Measurements from ENCODE around the gene GMDS. TPM values are rescaled to one million over a fixed set of nuclear protein-coding genes. Genes with fewer than 3 reads are reported as not detected.

GMDS gene
- total and polyA plus RNA-seq, 5 donors, result 8.1 to 13.5 (median 12.6) TPM

GRCh38 chr6:1654054-1654453, 591.4 kb downstream of the GMDS start:
- ATAC-seq (no peak), DNase-seq (no peak)
- intact Hi-C loops (cut with DNase I), result no loop called here
- no peaks in the 10 kb centered on the region for H3K9me3 ChIP-seq (ENCODE audit: control insufficient read depth, low read length)
- WGBS, result 84% methylated on average over 4 of the region's 4 CpGs
- H3K27me3 ChIP-seq (ENCODE audit: control insufficient read depth, insufficient read depth), result no peaks in the 10 kb centered on the region
- H3K4me3 ChIP-seq (ENCODE audit: low read length), result no peak overlapping the region
- H3K27ac ChIP-seq (ENCODE audit: low read length), result no peak overlapping the region
- no peaks in the 10 kb centered on the region for H3K4me1 ChIP-seq (ENCODE audit: control insufficient read depth, insufficient read depth, low read length)

GRCh38 chr6:1652842-1653241, 592.6 kb downstream of the GMDS start:
- no peak overlapping the region for H3K27ac ChIP-seq (ENCODE audit: low read length)
- no peaks in the 10 kb centered on the region for H3K9me3 ChIP-seq (ENCODE audit: control insufficient read depth, low read length)
- no peaks in the 10 kb centered on the region for H3K27me3 ChIP-seq (ENCODE audit: control insufficient read depth, insufficient read depth)
- intact Hi-C loops (cut with DNase I), result no loop called here
- no peaks in the 10 kb centered on the region for H3K4me1 ChIP-seq (ENCODE audit: control insufficient read depth, insufficient read depth, low read length)
- no peak overlapping the region for H3K4me3 ChIP-seq (ENCODE audit: low read length)
- 91% methylated on average over 10 of the region's 10 CpGs for WGBS
- ATAC-seq, result no peak
- DNase-seq, result no peak

GRCh38 chr6:1651362-1651761, 594.0 kb downstream of the GMDS start:
- Histone ChIP-seq H3K4me1 (ENCODE audit: control insufficient read depth, insufficient read depth, low read length) (no peaks in the 10 kb centered on the region), H3K27me3 (ENCODE audit: control insufficient read depth, insufficient read depth) (no peaks in the 10 kb centered on the region), H3K27ac (ENCODE audit: low read length) (no peak overlapping the region), H3K4me3 (ENCODE audit: low read length) (no peak overlapping the region), H3K9me3 (ENCODE audit: control insufficient read depth, low read length) (no peaks in the 10 kb centered on the region)
- DNase-seq, result no peak
- WGBS, result 94% methylated on average over 3 of the region's 3 CpGs
- intact Hi-C loops (cut with DNase I), result no loop called here
- ATAC-seq, result no peak

GRCh38 chr6:1645466-1646185, 599.8 kb downstream of the GMDS start:
- Histone ChIP-seq H3K4me1 (ENCODE audit: control insufficient read depth, insufficient read depth, low read length) (no peaks in the 10 kb centered on the region), H3K27ac (ENCODE audit: low read length) (no peak overlapping the region), H3K9me3 (ENCODE audit: control insufficient read depth, low read length) (no peaks in the 10 kb centered on the region), H3K27me3 (ENCODE audit: control insufficient read depth, insufficient read depth) (no peaks in the 10 kb centered on the region), H3K4me3 (ENCODE audit: low read length) (no peak overlapping the region)
- DNase-seq, result no peak
- no peak for ATAC-seq
- intact Hi-C loops (cut with DNase I), result no loop called here
- WGBS, result 81% methylated on average over 14 of the region's 14 CpGs

- intact Hi-C loops (cut with DNase I), result no loop called here
Measured at GRCh38 chr6:1644516-1645060, 600.8 kb downstream of the GMDS start.

GRCh38 chr6:1643830-1644445, 601.5 kb downstream of the GMDS start:
- H3K27me3 ChIP-seq (ENCODE audit: control insufficient read depth, insufficient read depth), result no peaks in the 10 kb centered on the region
- 90% methylated on average over 18 of the region's 18 CpGs for WGBS
- H3K27ac ChIP-seq (ENCODE audit: low read length), result no peak overlapping the region
- DNase-seq (no peak), ATAC-seq (no peak)
- intact Hi-C loops (cut with DNase I), result no loop called here
- no peak overlapping the region for H3K4me3 ChIP-seq (ENCODE audit: low read length)
- no peaks in the 10 kb centered on the region for H3K9me3 ChIP-seq (ENCODE audit: control insufficient read depth, low read length)
- no peaks in the 10 kb centered on the region for H3K4me1 ChIP-seq (ENCODE audit: control insufficient read depth, insufficient read depth, low read length)

More at GRCh38 chr6:1644516-1645060, 600.8 kb downstream of the GMDS start:
- no peak for DNase-seq
- ATAC-seq, result no peak
- WGBS, result 86% methylated on average over 12 of the region's 12 CpGs
- no peaks in the 10 kb centered on the region for H3K4me1 ChIP-seq (ENCODE audit: control insufficient read depth, insufficient read depth, low read length)
- H3K4me3 ChIP-seq (ENCODE audit: low read length), result no peak overlapping the region
- no peaks in the 10 kb centered on the region for H3K27me3 ChIP-seq (ENCODE audit: control insufficient read depth, insufficient read depth)
- no peak overlapping the region for H3K27ac ChIP-seq (ENCODE audit: low read length)
- H3K9me3 ChIP-seq (ENCODE audit: control insufficient read depth, low read length), result no peaks in the 10 kb centered on the region

GRCh38 chr6:1643111-1643510, 602.3 kb downstream of the GMDS start:
- H3K27me3 ChIP-seq (ENCODE audit: control insufficient read depth, insufficient read depth), result no peaks in the 10 kb centered on the region
- ATAC-seq (no peak), DNase-seq (no peak)
- no peak overlapping the region for H3K27ac ChIP-seq (ENCODE audit: low read length)
- intact Hi-C loops (cut with DNase I), result no loop called here
- no peak overlapping the region for H3K4me3 ChIP-seq (ENCODE audit: low read length)
- H3K9me3 ChIP-seq (ENCODE audit: control insufficient read depth, low read length), result no peaks in the 10 kb centered on the region
- WGBS, result 56% methylated on average over 7 of the region's 7 CpGs
- H3K4me1 ChIP-seq (ENCODE audit: control insufficient read depth, insufficient read depth, low read length), result no peaks in the 10 kb centered on the region

GRCh38 chr6:1641343-1641885, 604.0 kb downstream of the GMDS start:
- no peak overlapping the region for H3K4me3 ChIP-seq (ENCODE audit: low read length)
- 83% methylated on average over 12 of the region's 12 CpGs for WGBS
- no peak for DNase-seq
- intact Hi-C loops (cut with DNase I), result no loop called here
- H3K27ac ChIP-seq (ENCODE audit: low read length), result no peak overlapping the region
- H3K27me3 ChIP-seq (ENCODE audit: control insufficient read depth, insufficient read depth), result no peaks in the 10 kb centered on the region
- H3K9me3 ChIP-seq (ENCODE audit: control insufficient read depth, low read length), result no peaks in the 10 kb centered on the region
- ATAC-seq, result peak in 1 of 2 donors; percentile 31
- no peaks in the 10 kb centered on the region for H3K4me1 ChIP-seq (ENCODE audit: control insufficient read depth, insufficient read depth, low read length)

- no peak for ATAC-seq
- intact Hi-C loops (cut with DNase I), result no loop called here
- Histone ChIP-seq H3K4me3 (ENCODE audit: low read length) (no peak overlapping the region), H3K4me1 (ENCODE audit: control insufficient read depth, insufficient read depth, low read length) (no peaks in the 10 kb centered on the region), H3K27ac (ENCODE audit: low read length) (no peak overlapping the region), H3K9me3 (ENCODE audit: control insufficient read depth, low read length) (no peaks in the 10 kb centered on the region), H3K27me3 (ENCODE audit: control insufficient read depth, insufficient read depth) (no peaks in the 10 kb centered on the region)
- WGBS, result 92% methylated on average over 8 of the region's 8 CpGs
- no peak for DNase-seq
Measured at GRCh38 chr6:1640476-1640875, 604.9 kb downstream of the GMDS start.

- intact Hi-C loops (cut with DNase I), result no loop called here
- Histone ChIP-seq H3K27ac (ENCODE audit: low read length) (no peak overlapping the region), H3K4me1 (ENCODE audit: control insufficient read depth, insufficient read depth, low read length) (peaks cover 2% of the 10 kb centered on the region), H3K9me3 (ENCODE audit: control insufficient read depth, low read length) (no peaks in the 10 kb centered on the region), H3K27me3 (ENCODE audit: control insufficient read depth, insufficient read depth) (no peaks in the 10 kb centered on the region), H3K4me3 (ENCODE audit: low read length) (no peak overlapping the region)
- WGBS, result 88% methylated on average over 9 of the region's 9 CpGs
- ATAC-seq (no peak), DNase-seq (peak in 1 of 3 donors; percentile 28)
Measured at GRCh38 chr6:1639430-1639829, 606.0 kb downstream of the GMDS start.
